ENCODE measurements around the gene GHSR. TPM values are rescaled to one million over a fixed set of nuclear protein-coding genes. Genes with fewer than 3 reads are reported as not detected.

Gene GHSR
- total RNA-seq, result not detected

- DNase-seq (ENCODE audit: low spot score), result no peak
Measured at GRCh38 chr3:172447611-172448579, at the start of gene GHSR. Gene GHSR (minus strand): TSS chr3:172448456. CDS start chr3:172448413, 43 bp downstream.

- DNase-seq (ENCODE audit: low spot score), result peak; percentile 82
Measured at GRCh38 chr3:172490198-172490669, 42.0 kb upstream of the GHSR start.

- DNase-seq (ENCODE audit: low spot score), result no peak
Measured at GRCh38 chr3:172478116-172478515, 29.9 kb upstream of the GHSR start.

GRCh38 chr3:172476347-172476746 is 28.1 kb upstream of the GHSR start:
- no peak for DNase-seq (ENCODE audit: low spot score)

- DNase-seq (ENCODE audit: low spot score), result no peak
Measured at GRCh38 chr3:172475703-172476102, 27.4 kb upstream of the GHSR start.

- no peak for DNase-seq (ENCODE audit: low spot score)
Measured at GRCh38 chr3:172471903-172472302, 23.6 kb upstream of the GHSR start.

- no peak for DNase-seq (ENCODE audit: low spot score)
Measured at GRCh38 chr3:172470588-172470987, 22.3 kb upstream of the GHSR start.

GRCh38 chr3:172467170-172467824 is 19.0 kb upstream of the GHSR start:
- DNase-seq (ENCODE audit: low spot score), result no peak

GRCh38 chr3:172466553-172467130 is 18.4 kb upstream of the GHSR start:
- DNase-seq (ENCODE audit: low spot score), result no peak

- DNase-seq (ENCODE audit: low spot score), result no peak
Measured at GRCh38 chr3:172465281-172465680, 17.0 kb upstream of the GHSR start.

GRCh38 chr3:172464306-172464705 is 16.1 kb upstream of the GHSR start:
- DNase-seq (ENCODE audit: low spot score), result no peak

GRCh38 chr3:172461530-172462138 is 13.4 kb upstream of the GHSR start:
- DNase-seq (ENCODE audit: low spot score), result no peak

GRCh38 chr3:172456404-172456803 is 8.1 kb upstream of the GHSR start:
- DNase-seq (ENCODE audit: low spot score), result no peak

GRCh38 chr3:172454180-172454579 is 5.9 kb upstream of the GHSR start:
- DNase-seq (ENCODE audit: low spot score), result no peak

- DNase-seq (ENCODE audit: low spot score), result no peak
Measured at GRCh38 chr3:172449466-172450149, 1.4 kb upstream of the GHSR start.

GRCh38 chr3:172448661-172449465 is 607 bp upstream of the GHSR start:
- DNase-seq (ENCODE audit: low spot score), result no peak

GRCh38 chr3:172446198-172446597 is 2.1 kb downstream of the GHSR start:
- no peak for DNase-seq (ENCODE audit: low spot score)

GRCh38 chr3:172444821-172445220 is 3.4 kb downstream of the GHSR start:
- no peak for DNase-seq (ENCODE audit: low spot score)

- DNase-seq (ENCODE audit: low spot score), result no peak
Measured at GRCh38 chr3:172442606-172443005, 5.7 kb downstream of the GHSR start.

GRCh38 chr3:172441581-172441980 is 6.7 kb downstream of the GHSR start:
- no peak for DNase-seq (ENCODE audit: low spot score)

GRCh38 chr3:172438186-172438585 is 10.1 kb downstream of the GHSR start:
- DNase-seq (ENCODE audit: low spot score), result no peak

Data from ureter (tissue), 1 donor.